Lung microvascular endothelial cell (primary cell): Measurements from ENCODE around the gene ZNF611. TPM values are rescaled to one million over a fixed set of nuclear protein-coding genes. Genes with fewer than 3 reads are reported as not detected.
"Not testable (repeated sequence)": the region's sequence is repeated elsewhere in the genome, so short reads cannot be mapped to it uniquely, and the experiment has no call there.

Source experiments
- DNase-seq, 2 donors: peaks; one replicate each; pipeline versions ENCODE4 v3.0.0 to v3.0.0-alpha.2; 2010; ENCODE audit warnings: low read depth in 2 of 2
- total RNA-seq: library from RNA; depleted of rRNA; stranded (reverse); fragments of >200 nt; gene quantifications from 2 replicates; pipeline ENCODE4 v1.2.1, GENCODE V29; 2014

ZNF611 gene
- total RNA-seq, 1 donor from 2014 or later, result 8.5 TPM

GRCh38 chr19:52716522-52716921 lies 18.3 kb downstream of the ZNF611 start:
- DNase-seq, result no peak

- peak; percentile 25 to 87 for DNase-seq
These were observed 18.9 kb downstream of the ZNF611 start for GRCh38 chr19:52715902-52716301.

- not testable (repeated sequence) for DNase-seq
These were observed 19.5 kb downstream of the ZNF611 start for GRCh38 chr19:52715330-52715729.

- DNase-seq, result not testable (repeated sequence)
These were observed 21.8 kb downstream of the ZNF611 start for GRCh38 chr19:52713051-52713450.

- not testable (repeated sequence) for DNase-seq
These were observed 23.2 kb downstream of the ZNF611 start for GRCh38 chr19:52711661-52712060.

DNA sequence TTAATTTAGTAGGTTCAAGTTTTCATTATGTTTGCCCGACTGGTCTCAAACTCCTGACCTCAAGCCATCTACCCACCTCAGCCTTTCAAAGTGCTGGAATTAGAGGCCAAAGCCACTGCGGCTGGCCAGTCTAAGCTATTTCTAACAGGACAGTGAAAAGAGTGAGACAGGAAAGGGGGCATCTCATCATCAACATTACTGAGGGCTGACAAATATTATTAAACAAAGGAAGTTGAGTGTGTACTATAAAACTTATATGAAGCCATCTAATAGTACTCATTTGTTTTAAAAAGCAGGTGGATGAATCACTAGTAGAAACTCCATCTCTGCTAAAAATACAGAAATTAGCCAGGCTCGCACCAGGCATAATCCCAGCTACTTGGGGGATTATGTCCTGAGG lies 24.3 kb downstream of the ZNF611 start:
- DNase-seq, result no peak

DNA sequence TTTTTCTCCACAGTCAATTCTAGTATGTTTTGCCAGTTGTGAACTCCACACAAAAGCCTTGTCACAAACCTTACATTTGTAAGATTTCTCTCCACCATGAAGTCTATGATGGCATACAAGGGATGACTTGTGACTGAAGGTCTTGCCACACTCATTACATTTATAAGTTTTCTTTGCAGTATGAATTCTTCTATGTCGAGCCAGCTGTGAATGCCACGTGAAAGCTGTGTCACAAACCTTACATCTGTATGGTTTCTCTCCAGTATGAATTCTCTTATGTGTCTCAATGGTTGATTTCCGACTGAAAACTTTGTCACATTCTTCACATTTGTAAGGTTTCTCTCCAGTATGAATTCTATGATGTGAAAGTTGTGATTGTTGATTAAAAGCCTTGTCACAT lies 29.2 kb downstream of the ZNF611 start:
- DNase-seq, result not testable (repeated sequence)

DNA sequence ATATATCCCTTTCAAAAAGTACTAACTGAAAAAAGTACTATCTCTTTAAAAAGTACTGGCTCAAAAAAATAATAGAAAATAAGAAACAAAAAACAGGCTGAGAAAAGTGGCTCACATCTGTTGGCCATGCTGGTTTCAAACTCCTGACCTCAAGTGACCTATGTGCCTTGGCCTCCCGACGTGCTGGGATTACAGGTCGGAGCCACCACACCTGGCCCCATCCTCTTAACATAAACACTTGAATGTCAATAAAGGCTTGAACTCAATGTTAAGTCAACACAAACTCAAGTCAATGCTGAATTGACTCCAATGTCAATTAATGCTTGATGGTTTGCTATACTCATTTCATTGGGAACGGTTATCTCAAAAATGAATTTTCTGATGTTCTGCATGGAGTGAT lies 30.9 kb downstream of the ZNF611 start:
- DNase-seq, result no peak

GRCh38 chr19:52700673-52701072 lies 34.2 kb downstream of the ZNF611 start:
- no peak for DNase-seq

- DNase-seq, result peak; percentile 12 to 36
These were observed 35.3 kb downstream of the ZNF611 start for GRCh38 chr19:52699555-52699954.

- DNase-seq, result no peak
These were observed 38.8 kb downstream of the ZNF611 start for GRCh38 chr19:52695996-52696395.

DNA sequence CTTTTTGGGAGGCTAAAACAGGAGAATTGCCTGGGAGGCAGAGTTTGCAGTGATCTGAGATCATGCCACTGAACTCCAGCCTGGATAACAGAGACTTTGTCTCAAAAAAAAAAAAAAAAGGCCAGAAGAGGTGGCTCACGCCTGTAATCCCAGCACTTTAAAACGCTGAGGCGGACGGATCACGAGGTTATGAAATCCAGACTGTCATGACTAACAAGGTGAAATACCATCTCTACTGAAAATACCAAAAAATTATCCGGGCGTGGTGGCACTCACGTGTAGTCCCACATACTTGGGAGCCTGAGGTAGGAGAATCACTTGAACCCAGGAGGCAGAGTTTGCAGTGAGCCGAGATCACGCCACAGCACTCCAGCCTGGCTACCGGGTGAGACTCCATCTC lies 39.9 kb downstream of the ZNF611 start:
- no peak for DNase-seq

GRCh38 chr19:52694281-52694680 lies 40.6 kb downstream of the ZNF611 start:
- not testable (repeated sequence) for DNase-seq

DNA sequence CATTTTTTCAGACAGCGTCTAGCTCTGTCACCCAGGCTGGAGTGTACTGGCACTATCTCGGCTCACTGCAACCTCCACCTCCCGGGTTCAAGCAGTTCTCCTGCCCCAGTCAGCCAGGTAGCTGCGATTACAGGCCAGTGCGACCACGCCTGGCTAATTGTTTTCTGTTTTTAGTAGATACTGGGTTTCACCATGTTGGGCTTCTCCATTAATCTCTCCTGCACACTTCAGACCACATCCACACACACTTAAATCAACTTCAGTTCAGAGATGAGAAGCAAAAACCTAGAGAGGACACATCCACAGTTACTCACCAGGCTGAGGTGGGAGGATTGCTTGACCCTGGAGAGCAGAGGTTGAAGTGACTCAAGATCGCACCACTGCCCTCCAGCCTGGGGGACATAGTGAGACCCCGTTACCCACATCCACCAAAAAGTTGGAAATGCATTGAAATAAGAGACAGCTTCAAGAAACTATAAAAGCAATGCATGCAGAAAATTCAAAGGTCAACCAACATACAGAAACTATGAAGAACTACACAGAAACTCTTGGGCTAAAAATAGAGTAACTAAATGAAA lies 42.3 kb downstream of the ZNF611 start:
- no peak for DNase-seq

DNA sequence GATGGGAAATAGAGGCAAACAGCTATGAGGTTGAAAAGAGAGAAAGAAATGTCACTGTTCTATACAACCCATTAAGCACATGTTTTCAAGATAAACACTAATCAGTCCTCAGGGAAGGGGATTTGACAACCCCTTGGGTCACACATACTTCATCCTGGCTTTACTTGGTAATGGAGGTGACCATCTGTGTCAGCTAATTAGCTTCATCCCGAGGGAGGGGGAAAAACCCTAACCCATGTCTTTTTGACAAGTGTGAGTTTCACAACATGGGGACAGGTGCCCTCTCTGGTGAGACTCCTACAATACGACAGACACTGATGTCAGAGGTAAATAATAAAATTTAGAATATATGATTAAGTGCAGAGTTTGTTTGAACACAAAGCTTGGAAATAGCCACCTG lies 43.1 kb downstream of the ZNF611 start:
- no peak for DNase-seq

DNA sequence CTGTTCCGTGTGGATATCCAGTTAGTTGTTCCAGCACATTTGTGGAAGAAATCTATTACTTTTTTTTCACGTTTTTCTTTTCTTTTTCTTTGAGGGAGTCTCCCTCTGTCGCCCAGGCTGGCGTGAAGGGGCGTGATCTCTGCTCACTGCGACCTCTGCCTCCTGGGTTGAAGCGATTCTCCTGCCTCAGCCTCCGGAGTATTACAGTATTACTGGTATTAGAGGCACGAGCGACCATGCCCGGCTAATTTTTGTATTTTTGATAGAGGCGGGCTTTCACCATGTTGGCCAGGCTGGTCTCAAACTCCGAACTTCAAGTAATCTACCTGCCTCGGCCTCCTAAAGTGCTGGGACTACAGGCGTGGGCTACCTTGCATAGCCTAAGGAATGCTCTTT lies 43.6 kb downstream of the ZNF611 start:
- no peak for DNase-seq

- DNase-seq, result peak; percentile 93 to 97
These were observed 44.3 kb downstream of the ZNF611 start for GRCh38 chr19:52690369-52691214.

DNA sequence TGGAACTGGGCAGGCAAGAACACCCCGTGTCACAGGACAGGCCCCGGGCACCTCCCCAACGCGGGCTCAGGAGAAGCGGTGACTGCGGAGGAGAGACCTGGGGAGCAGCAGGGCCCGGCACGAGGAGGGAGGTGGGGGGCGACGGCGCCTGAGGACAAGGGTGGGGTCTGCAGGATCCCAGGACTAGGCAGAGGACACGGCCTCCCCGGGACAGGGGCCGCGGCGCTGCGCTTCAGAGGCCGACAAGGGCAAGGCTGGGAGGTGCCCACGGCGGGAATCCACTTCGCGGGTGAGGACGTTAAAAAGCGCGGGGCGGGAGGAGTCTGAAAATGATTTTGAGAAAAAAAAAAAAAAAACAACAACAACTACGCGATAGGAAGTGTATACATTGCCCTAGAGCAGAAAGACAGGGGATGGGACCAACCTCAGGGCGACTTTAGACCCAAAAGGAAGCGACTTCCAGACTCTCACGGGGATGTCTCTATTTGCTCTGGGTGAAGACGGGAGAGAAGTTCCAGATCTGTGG lies 44.9 kb downstream of the ZNF611 start:
- no peak for DNase-seq

GRCh38 chr19:52688925-52689796 lies 45.7 kb downstream of the ZNF611 start:
- peak; percentile 2 to 16 for DNase-seq

DNA sequence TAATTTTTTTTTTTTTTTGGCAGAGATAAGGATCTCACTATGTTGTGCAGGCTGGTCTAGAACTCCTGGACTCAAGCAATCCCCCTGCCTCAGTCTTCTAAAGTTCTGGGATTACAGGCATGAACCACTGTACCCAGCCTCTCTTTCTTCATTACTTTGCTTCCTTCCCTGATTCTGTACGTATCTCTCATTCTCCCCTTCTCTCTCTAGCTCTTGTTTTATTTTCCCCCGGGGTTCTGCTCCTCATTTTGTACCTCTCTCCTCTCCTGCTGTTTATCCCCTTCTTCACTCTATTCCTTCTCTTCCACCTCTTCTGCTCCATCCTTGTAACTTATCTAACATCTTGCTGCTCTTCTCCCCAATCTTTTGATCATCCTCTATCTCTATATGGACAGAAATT lies 46.5 kb downstream of the ZNF611 start:
- DNase-seq, result no peak

DNA sequence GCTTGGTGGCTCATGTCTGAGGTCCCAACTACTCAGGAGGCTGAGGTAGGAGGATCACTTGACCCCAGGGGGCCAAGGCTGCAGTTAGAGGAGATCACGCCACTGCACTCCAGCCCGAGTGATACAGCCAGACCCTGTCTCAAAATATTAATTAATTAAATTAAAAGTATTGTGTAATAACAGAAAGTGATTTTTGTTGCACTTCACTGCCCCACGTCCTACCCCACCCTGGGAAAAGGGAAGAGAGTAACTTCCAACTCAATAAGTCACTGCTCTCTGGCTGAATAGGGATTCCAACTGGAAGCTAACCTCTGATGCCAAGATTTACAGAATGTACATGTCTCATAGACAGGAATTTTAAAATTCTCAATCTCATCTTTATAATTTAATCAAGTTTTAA lies 47.2 kb downstream of the ZNF611 start:
- DNase-seq, result no peak

DNA sequence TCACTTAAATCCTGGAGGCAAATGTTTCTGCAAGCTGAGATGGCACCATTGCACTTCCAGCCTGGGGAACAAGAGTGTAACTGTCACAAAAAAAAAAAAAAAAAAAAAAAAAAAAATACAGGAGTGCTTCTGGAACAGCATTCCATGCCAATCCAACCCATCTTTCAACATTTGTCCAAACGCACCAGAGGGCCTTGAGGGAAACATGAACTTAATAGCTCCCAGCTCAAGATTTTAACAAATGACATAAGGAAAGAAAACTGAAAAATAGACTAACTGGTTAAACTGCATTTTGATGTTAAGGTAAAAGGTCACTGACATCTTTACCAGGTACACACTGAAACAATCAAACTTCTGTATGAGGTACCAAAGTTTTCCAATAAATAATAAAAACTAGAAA lies 49.0 kb downstream of the ZNF611 start:
- DNase-seq, result no peak
